Endodermal cell (in vitro differentiated cells): ENCODE data around the gene MNAT1. TPM values are rescaled to one million over a fixed set of nuclear protein-coding genes. Genes with fewer than 3 reads are reported as not detected.
"Not testable (repeated sequence)": the region's sequence is repeated elsewhere in the genome, so short reads cannot be mapped to it uniquely, and the experiment has no call there.

Source experiments
- DNase-seq: peaks from one replicate; pipeline ENCODE4 v3.0.0-alpha.2; 2017
- H3K27ac ChIP-seq: 2 replicates; pipeline ENCODE4 v1.5.1; 2013; ENCODE audit warnings: mild to moderate bottlenecking, low read depth, low read length, moderate library complexity
- H3K27me3 ChIP-seq: 2 replicates; pipeline ENCODE4 v1.6.1; 2013; ENCODE audit warnings: mild to moderate bottlenecking, low read length, moderate library complexity; ENCODE audit not compliant: insufficient read depth, control insufficient read depth, poor library complexity, severe bottlenecking
- H3K36me3 ChIP-seq: 2 replicates; pipeline ENCODE4 v1.7.0; 2013; ENCODE audit warnings: mild to moderate bottlenecking, low read length, moderate library complexity; ENCODE audit not compliant: control insufficient read depth, insufficient read depth
- H3K4me1 ChIP-seq: one replicate; pipeline ENCODE4 v1.7.0; 2013; ENCODE audit warnings: low read length; ENCODE audit not compliant: control insufficient read depth, insufficient read depth
- H3K4me3 ChIP-seq: 2 replicates; pipeline ENCODE4 v1.5.1; 2013; ENCODE audit warnings: mild to moderate bottlenecking, low read length, moderate library complexity
- H3K9ac ChIP-seq: 2 replicates; pipeline ENCODE4 v1.6.1; 2013; ENCODE audit warnings: mild to moderate bottlenecking, low read length, moderate library complexity; ENCODE audit not compliant: poor library complexity, severe bottlenecking; ENCODE audit errors: extremely low read depth
- H3K9me3 ChIP-seq: 2 replicates; pipeline ENCODE4 v1.6.1; 2013; ENCODE audit warnings: mild to moderate bottlenecking, low read length, moderate library complexity; ENCODE audit not compliant: control insufficient read depth
- H3K27ac Mint-ChIP-seq: 2 replicates; pipeline ENCODE4 v1.8.0; 2020; ENCODE audit warnings: mixed read lengths
- H3K27me3 Mint-ChIP-seq: 2 replicates; pipeline ENCODE4 v1.8.0; 2021; ENCODE audit warnings: mild to moderate bottlenecking, mixed read lengths; ENCODE audit not compliant: insufficient read depth
- H3K36me3 Mint-ChIP-seq: 2 replicates; pipeline ENCODE4 v1.8.0; 2020; ENCODE audit warnings: low read depth, mixed read lengths
- H3K4me1 Mint-ChIP-seq: 2 replicates; pipeline ENCODE4 v1.8.0; 2020; ENCODE audit warnings: mixed read lengths
- H3K4me3 Mint-ChIP-seq: 2 replicates; pipeline ENCODE4 v1.8.0; 2020; ENCODE audit warnings: mild to moderate bottlenecking, moderate library complexity, mixed read lengths
- H3K9me3 Mint-ChIP-seq: 2 replicates; pipeline ENCODE4 v1.8.0; 2020; ENCODE audit warnings: mild to moderate bottlenecking, mixed read lengths
- CTCF ChIP-seq: fragments of 200-600 bp; sonication (generic); conservative IDR thresholded peaks from 2 replicates; pipeline ENCODE4 v1.5.0; 2021; ENCODE audit warnings: antibody characterized with exemption, mild to moderate bottlenecking
- WGBS, 2 experiments: methylation state at CpG; one replicate each; pipeline versions ENCODE4 v1.1.5 to v1.1.7; 2013; ENCODE audit warnings: missing lambda C conversion rate in 2 of 2, mixed read lengths in 1 of 2; ENCODE audit not compliant: insufficient coverage in 1 of 2, insufficient read length in 1 of 2; 5-methylcytosine and 5-hydroxymethylcytosine counted together
- total RNA-seq, 2 donors: library from RNA; stranded (reverse); fragmentation: NEBNext Ultra II Directional in 1 of 2; extraction: Animal tissue kit (Norgen Biotek cat#: 25700) in 1 of 2; gene quantifications; 2 replicates in 1 of 2; 3 replicates in 1 of 2; pipeline ENCODE4 v1.2.1, GENCODE V29; 2021

MNAT1 gene
- total RNA-seq, 2 donors from 2014 or later = 36.8 to 42.6 TPM

GRCh38 chr14:60878536-60878935, 144.0 kb downstream of the MNAT1 start:
- Mint-ChIP-seq H3K36me3 (peaks cover 23% of the 10 kb centered on the region), H3K9me3 (peaks cover 5% of the 10 kb centered on the region), H3K4me1 (no peaks in the 10 kb centered on the region), H3K27ac (no peak overlapping the region), H3K4me3 (no peak overlapping the region), H3K27me3 (no peaks in the 10 kb centered on the region)
- no peak overlapping the region for H3K9ac ChIP-seq
- H3K27me3 ChIP-seq = no peaks in the 10 kb centered on the region
- H3K36me3 ChIP-seq = peaks cover 19% of the 10 kb centered on the region
- H3K4me1 ChIP-seq = no peaks in the 10 kb centered on the region
- no peak overlapping the region for H3K27ac ChIP-seq
- no peak for TF ChIP-seq CTCF
- no peak overlapping the region for H3K4me3 ChIP-seq
- no peak for DNase-seq
- H3K9me3 ChIP-seq = peaks cover 11% of the 10 kb centered on the region

DNA sequence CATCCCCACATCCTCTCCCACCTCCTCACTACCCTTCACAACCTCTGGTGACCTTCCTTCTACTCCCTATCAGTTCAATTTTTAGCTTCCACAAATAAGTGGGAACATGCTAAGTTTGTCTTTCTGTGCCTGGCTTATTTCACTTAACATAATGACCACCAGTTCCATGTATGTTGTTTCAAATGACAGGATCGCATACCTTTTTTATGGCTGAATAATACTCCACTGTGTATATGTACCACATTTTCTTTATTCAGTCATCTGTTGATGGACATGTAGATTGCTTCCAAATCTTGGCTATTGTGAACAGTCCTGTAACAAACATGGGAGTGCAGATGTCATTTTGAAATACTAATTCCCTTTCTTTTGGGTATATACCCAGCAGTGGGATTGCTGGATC, 147.7 kb downstream of the MNAT1 start:
- Histone ChIP-seq H3K27ac (no peak overlapping the region), H3K36me3 (peaks cover 19% of the 10 kb centered on the region), H3K4me1 (no peaks in the 10 kb centered on the region), H3K9ac (no peak overlapping the region), H3K27me3 (no peaks in the 10 kb centered on the region), H3K9me3 (peaks cover 23% of the 10 kb centered on the region), H3K4me3 (no peak overlapping the region)
- no peak for TF ChIP-seq CTCF
- Mint-ChIP-seq H3K36me3 (peaks cover 40% of the 10 kb centered on the region), H3K27me3 (no peaks in the 10 kb centered on the region), H3K27ac (no peak overlapping the region), H3K4me3 (no peak overlapping the region), H3K4me1 (no peaks in the 10 kb centered on the region), H3K9me3 (peaks cover 17% of the 10 kb centered on the region)
- 80% methylated on average over 1 of the region's 1 CpG; no CpG with 5 or more reads in 1 of the 2 experiments for WGBS, 2 experiments
- no peak for DNase-seq

GRCh38 chr14:60884134-60884533, 149.6 kb downstream of the MNAT1 start:
- H3K27ac Mint-ChIP-seq = no peak overlapping the region
- TF ChIP-seq CTCF = no peak
- no peaks in the 10 kb centered on the region for H3K27me3 Mint-ChIP-seq
- peaks cover 44% of the 10 kb centered on the region for H3K36me3 Mint-ChIP-seq
- Histone ChIP-seq H3K36me3 (peaks cover 19% of the 10 kb centered on the region), H3K9me3 (peaks cover 23% of the 10 kb centered on the region), H3K27me3 (no peaks in the 10 kb centered on the region), H3K4me1 (no peaks in the 10 kb centered on the region), H3K9ac (no peak overlapping the region), H3K4me3 (no peak overlapping the region), H3K27ac (no peak overlapping the region)
- no peak overlapping the region for H3K4me3 Mint-ChIP-seq
- DNase-seq = no peak
- no peaks in the 10 kb centered on the region for H3K4me1 Mint-ChIP-seq
- peaks cover 22% of the 10 kb centered on the region for H3K9me3 Mint-ChIP-seq

- H3K27ac Mint-ChIP-seq, H3K9me3 ChIP-seq, H3K36me3 ChIP-seq, H3K27me3 ChIP-seq, H3K9ac ChIP-seq, H3K27ac ChIP-seq, H3K9me3 Mint-ChIP-seq, H3K4me3 ChIP-seq, H3K4me1 ChIP-seq, H3K4me1 Mint-ChIP-seq, H3K27me3 Mint-ChIP-seq, H3K36me3 Mint-ChIP-seq, H3K4me3 Mint-ChIP-seq, DNase-seq: not testable (repeated sequence)
- 91 to 100% methylated on average over 1 to 3 of the region's 3 CpGs for WGBS, 2 experiments
These were observed 156.1 kb downstream of the MNAT1 start for GRCh38 chr14:60890636-60891035.
